ENCODE measurements around the gene NPHP4. TPM values are rescaled to one million over a fixed set of nuclear protein-coding genes. Genes with fewer than 3 reads are reported as not detected.

NPHP4 gene
- total RNA-seq, 1 donor from 2014 or later = 8.8 TPM

GRCh38 chr1:5999711-6000443 lies 7.7 kb upstream of the NPHP4 start:
- no peak for DNase-seq (ENCODE audit: low read depth)
- no peak for TF ChIP-seq CTCF (conservative IDR thresholded peaks at IDR 0.05; ENCODE audit: low read depth, low read length)
- no peak overlapping the region for H3K4me3 ChIP-seq (ENCODE audit: low read depth, low read length)

DNA sequence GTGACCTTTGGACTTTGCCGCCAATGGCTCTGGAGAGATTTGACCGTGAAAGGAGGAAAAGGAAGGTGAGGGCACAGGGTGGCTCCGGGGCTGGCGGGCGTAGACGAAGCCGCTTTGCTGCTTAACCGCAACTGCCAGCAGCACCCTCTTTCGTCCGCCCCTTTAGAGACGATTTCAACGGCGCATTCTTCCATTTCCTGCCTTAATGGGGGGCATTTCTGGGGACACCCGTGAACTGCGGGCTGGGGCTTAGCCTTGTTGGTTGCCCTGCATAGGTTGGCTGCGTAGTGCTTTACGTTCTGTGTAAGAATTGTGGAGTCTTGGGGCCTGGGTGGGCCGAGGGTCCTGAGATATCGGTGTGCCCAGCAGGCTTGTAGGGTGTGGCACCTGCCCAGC lies 6.7 kb upstream of the NPHP4 start:
- TF ChIP-seq CTCF (conservative IDR thresholded peaks at IDR 0.05; ENCODE audit: low read depth, low read length) = no peak
- DNase-seq (ENCODE audit: low read depth) = no peak
- H3K4me3 ChIP-seq (ENCODE audit: low read depth, low read length) = no peak overlapping the region

- DNase-seq (ENCODE audit: low read depth) = no peak
- TF ChIP-seq CTCF (conservative IDR thresholded peaks at IDR 0.05; ENCODE audit: low read depth, low read length) = no peak
- no peak overlapping the region for H3K4me3 ChIP-seq (ENCODE audit: low read depth, low read length)
These were observed 6.1 kb upstream of the NPHP4 start for GRCh38 chr1:5998051-5998905.

- DNase-seq (ENCODE audit: low read depth) = no peak
- H3K4me3 ChIP-seq (ENCODE audit: low read depth, low read length) = no peak overlapping the region
- TF ChIP-seq CTCF (conservative IDR thresholded peaks at IDR 0.05; ENCODE audit: low read depth, low read length) = no peak
These were observed 5.1 kb upstream of the NPHP4 start for GRCh38 chr1:5997316-5997715.

DNA sequence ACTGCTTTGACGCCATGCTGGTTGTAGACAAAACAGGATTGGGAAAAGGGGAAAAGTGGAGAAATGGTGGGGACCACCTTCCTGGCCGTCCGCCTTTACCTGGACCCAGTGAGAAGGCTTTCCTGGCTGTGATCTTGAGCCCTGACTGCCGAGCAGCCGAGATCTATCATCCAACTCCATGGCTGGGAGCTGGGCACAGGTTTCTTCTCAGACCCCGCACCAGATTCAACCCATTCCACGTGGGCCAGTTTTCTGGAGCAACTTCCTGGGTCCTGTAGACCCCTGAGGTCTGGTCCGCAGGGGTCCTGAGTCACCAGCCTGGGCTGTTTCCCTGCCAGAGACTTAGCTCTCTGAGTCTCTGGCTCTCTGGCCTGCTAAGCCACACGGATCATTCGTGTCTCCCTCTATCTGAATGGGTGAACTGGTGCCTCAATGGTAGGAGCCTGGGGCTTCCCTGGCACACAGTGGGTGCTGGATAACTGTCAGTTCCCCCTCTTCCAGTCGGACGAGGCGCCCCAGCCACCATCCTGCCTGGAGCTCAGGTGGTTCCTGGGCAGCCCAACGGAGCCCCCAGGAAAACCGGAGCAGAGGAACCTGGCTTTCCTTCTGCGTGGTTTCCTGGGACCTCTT lies 4.5 kb upstream of the NPHP4 start:
- no peak for TF ChIP-seq CTCF (conservative IDR thresholded peaks at IDR 0.05; ENCODE audit: low read depth, low read length)
- DNase-seq (ENCODE audit: low read depth) = no peak

GRCh38 chr1:5995871-5996630 lies 3.8 kb upstream of the NPHP4 start:
- TF ChIP-seq CTCF (conservative IDR thresholded peaks at IDR 0.05; ENCODE audit: low read depth, low read length) = no peak
- H3K4me3 ChIP-seq (ENCODE audit: low read depth, low read length) = no peak overlapping the region
- no peak for DNase-seq (ENCODE audit: low read depth)

More for the DNA sequence above, 4.5 kb upstream of the NPHP4 start:
- H3K4me3 ChIP-seq (ENCODE audit: low read depth, low read length) = no peak overlapping the region

Measured in epithelial cell of proximal tubule (primary cell).